Activated CD8-positive, alpha-beta memory T cell treated with anti-CD3 and anti-CD28 coated beads for 4 hours (primary cell): ENCODE data around the gene VSTM2L.

ENCODE experiments used
- DNase-seq, 2 donors: peaks; one replicate each; pipeline ENCODE4 v3.0.0-alpha.2; 2020; ENCODE audit warnings: low read depth in 2 of 2

VSTM2L gene

DNA sequence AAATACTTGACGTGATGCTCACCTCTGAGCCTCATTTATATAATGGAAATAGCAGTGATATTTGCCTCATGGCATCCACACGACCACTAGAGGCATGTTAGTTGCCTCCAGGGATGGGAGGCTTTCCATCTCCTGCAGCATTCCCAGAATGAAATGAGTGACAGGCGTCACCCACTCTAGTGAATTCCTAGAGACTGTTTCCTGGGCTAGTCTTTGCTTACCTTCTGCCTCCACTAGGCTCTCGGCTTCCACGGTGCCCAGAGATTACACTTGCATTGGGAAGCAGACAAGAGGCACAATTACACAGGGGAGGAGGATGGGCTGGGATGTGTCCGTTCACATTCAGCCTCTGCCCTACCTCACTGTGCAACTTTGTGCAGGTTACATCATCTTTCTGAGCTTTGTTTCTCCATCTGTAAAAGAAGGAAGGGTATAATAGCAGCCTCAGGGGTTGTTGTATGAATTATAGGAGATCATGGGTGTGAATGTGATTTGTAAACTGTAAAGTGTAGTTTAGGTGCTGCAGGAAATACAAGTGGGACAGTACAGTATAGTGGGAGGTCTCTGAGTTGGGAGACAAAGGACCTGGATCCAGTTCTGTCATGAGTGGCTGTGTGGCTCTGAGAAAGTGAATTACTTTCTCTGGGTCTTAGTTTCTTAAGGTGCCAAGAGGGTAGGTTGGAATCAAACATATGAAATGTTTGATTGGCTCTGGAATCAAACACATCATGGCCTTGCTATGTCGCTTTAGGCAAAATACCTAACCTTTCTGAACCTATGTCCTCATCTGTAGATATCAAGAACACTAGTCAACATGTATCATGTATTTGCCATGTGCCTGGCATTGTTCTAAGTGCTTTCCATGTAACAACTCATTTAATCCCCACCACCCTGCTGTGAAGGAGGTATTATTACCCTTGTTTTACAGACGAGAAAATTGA, 3.6 kb upstream of the VSTM2L start:
- DNase-seq, result no peak

DNA sequence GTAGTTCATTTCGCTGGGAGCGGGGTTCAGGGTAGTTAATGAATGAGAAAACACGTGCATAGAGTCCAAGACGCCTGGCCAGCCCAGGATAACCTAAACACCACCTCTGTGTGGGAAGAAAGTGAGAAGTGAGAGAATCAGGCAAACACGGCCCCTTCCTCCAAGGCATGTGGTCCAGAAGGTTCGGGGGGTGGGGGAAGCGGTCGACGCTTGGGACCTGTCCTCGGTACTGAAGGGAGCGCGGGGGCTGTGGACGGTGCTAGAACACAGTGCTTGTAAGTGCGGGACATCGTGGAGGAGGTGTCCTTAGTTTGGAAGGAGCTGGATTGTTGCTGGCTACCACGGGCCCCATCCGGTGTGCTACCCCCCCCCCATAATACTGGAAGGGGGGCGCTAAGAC, 1.7 kb upstream of the VSTM2L start:
- no peak for DNase-seq

GRCh38 chr20:37901654-37902503, 1.0 kb upstream of the VSTM2L start:
- no peak for DNase-seq

GRCh38 chr20:37903317-37904007, 535 bp downstream of the VSTM2L start:
- DNase-seq, result no peak

- DNase-seq, result no peak
These were observed 1.2 kb downstream of the VSTM2L start for GRCh38 chr20:37904008-37904642.

DNA sequence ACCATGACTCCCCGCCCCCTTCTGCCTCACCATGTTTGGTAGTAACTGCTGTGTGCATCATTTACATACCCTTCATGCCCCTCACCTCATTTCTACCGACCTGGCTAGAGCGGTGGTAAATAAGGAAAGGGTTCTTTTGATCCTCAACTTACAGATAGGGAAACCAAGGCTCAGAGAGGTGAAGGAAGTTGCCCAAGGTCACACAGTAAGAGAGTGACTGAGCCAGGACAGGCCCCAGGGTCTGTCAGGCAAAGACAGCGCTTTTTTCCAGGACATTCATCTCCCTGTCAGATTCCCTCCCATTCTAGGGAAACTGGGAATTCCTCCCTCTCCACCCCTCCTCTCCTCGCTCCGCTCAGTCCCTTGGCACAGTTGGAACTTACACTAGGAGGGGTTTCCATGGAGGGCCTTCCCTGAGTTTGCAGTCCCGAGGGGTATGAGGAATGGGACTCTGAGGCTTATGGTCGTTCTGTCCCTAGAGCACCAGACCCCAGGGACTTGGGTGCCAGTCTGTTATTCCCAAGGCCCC, 2.0 kb downstream of the VSTM2L start:
- no peak for DNase-seq

DNA sequence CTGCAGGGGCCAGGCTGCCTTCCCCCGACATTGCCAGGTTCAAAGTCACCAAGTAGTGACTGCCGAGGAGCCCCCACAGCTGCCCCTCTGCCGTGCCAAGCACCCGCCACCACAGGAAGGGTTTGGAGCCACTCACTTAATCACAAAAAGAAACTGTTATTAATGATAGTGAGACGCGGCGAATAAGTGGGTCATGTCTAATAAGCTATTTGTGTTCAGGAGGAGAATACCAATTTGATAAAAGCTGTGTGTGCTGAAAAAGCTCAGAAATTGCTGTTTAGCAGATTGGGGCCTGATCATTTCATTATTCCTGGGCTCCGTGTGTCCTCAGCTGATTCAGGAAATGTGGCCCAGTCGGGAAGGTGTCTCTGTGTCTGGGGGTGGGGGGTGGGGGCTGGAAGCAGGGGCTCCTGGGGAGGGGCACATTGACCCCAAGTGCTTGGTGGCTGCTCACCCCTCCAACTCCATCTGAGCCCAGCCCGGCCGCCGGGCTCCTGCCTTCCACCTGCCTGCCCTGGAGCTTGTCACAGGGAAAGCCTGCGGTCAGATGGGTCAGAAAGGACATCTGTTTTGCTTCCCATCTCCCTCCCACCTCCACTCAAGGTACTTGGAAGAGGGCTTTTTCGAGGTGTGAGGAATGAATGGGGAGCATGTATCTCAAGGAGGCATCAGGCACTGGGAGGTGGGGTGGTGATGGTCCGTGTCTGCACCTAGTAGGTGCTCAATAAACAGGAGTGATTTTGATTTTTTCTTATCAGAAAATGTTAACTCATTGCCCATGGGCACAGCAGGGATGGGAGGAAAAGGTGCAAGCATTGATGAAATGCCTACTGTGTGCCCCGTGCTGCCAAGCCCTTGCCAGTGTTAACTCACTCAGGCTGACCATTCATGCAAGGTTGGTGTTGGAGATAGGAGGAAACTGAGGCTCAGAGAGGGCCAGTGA, 3.0 kb downstream of the VSTM2L start:
- DNase-seq, result no peak

GRCh38 chr20:37907330-37907676, 4.4 kb downstream of the VSTM2L start:
- no peak for DNase-seq

DNA sequence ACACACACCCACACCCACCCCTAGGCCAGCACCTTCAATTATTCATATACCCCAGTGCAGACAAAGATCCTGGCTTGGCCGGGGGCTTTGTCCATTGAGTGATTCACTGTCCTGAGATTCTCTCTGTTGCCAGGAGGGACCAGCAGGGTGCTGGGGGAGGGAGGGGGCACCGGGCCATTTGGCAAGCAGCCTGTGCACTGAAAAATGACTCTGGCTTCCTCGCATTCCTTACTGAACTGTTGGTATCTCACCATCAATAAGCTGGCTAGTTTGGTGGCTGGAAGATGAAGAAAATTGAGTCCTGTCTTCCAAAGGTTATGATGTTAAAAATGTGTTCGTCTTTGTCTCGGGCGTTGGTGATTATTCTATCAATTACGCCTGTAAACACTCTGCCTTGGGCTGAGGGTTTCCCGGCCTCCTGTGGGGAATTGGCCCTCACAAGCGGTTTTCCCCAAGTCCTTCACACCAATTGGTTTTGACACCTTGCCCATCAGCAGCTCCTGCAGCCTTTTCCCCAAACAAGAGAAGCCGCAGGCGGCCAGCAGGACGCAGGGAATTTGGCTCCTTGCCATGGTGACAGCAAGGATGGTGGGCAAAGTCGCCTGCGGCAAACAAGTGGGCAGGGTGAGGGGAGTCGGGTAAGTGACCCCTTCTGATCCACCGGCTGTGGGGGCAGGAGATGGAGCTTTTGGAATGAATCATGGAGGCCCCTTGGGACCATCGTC, 4.9 kb downstream of the VSTM2L start:
- DNase-seq, result no peak

GRCh38 chr20:37911261-37911660, 8.3 kb downstream of the VSTM2L start:
- DNase-seq, result no peak

DNA sequence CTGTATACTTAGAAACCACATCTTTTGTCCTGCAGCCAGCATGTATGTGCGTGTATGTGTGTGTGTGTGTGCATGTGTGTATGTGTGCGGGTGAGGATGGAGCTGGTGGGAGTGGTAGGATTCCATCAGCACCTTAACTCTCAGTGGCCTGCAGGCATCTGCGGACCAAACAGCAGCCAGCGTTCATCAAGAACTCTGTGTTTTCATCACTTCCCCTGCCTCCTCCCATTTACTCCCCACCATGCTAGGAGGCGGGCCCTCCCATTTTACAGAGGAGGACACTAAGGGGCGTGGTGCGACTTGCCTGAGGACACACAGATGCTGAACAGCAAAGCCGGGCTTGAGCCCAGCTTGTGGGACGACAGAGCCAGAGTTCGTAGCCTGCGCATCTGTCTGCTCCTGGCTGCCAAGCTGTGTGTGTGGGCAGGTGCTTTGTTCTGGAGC, 8.9 kb downstream of the VSTM2L start:
- DNase-seq, result no peak

DNA sequence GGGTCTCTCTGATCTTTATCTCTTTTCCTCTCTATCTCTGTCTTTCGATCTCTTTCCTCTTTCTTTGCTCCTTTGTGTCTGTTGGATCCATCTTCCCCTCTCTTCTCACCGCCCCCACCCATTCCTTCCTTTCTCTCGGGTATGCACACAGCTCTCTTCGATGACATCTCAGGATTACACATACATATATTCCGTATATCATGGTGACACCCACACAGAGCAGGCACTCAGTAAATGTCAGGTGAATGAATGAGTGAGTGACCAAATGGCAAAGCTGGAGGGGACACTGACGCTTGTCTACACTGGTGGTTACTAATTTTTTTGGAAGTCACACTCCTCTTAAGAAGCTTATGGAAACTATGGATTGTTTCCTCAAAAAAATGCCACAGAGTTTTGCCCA, 9.9 kb downstream of the VSTM2L start:
- DNase-seq, result no peak

DNA sequence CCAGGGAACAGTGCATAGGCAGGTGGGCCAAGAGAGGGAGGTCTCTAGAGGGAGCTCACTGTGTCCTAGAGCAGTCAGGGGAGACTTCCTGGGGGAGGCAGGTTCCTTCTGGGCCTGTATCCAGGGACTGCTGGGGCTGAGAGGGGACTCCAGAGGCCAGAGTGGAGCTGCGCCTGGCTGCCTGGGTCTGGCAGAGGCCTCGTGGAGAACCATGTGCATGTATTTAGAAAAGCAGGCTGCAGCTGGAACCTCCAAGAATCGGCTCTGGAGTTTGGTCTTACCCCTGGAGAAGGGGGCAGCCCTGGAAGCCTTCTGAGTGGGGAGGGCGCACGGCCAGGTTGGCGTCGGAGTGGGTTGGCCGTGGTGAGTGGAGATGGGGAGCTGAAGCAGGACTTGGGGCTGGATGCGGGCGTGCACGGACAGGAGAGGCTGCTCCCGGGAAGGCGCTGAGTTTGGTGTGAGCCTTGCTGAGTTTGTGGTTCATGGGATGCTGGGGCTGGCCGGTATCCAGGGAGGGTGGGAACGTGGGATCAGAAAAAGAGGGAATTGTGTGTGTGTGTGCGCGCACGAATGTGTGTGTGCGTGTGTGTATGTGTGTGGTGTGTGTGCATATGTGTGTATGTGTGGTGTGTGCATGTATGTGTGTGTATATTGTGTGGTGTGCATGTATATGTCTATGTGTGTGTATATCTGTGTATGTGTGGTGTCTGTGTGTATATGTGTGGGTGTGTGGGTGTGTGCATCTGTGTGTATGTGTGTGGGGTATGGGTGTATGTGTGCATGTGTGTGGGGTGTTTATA, 10.8 kb downstream of the VSTM2L start:
- DNase-seq, result no peak

GRCh38 chr20:37914367-37914671, 11.4 kb downstream of the VSTM2L start:
- DNase-seq, result no peak

DNA sequence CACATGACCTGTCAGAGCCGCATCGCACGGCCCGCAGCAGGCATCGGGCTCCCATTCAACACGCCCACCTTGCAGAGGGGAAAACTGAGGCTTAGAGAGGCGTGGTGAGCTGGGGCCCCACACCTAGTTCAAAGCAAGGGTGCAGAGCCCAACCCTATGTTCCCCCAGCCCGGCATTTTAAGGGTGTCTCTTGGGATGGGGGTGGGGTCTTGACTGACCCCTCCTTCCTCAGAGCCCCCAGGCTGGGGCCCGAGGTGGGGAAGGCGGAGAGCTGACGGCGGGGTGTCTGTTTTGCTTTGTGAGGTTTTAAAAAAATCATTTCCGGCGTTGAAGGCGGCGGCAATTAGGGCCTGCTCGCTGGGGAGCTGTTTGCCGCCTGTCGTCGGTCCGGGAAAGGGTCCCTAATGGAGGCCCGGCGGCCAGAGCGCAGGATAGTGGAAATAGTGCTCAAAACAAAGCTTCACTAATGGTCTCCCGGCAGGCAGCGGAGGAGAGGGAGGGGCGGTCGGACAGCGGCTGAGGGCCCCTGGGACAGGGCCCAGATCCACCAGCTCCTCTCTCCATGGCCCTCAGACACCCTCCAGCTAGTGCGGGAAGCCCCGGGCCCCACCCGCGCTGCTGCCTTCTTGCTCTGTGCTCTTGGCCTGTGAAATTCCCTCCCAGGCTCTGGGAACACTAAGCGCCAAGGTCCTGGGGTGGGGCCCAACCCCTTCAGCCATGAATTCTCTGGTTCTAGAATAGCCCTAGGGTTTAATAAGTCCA, 11.9 kb downstream of the VSTM2L start:
- no peak for DNase-seq

- no peak for DNase-seq
These were observed 12.5 kb downstream of the VSTM2L start for GRCh38 chr20:37915434-37915787.

- no peak for DNase-seq
These were observed 13.1 kb downstream of the VSTM2L start for GRCh38 chr20:37915800-37916570.

- no peak for DNase-seq
These were observed 14.5 kb downstream of the VSTM2L start for GRCh38 chr20:37917461-37917860.
